ENCODE data around the gene SGMS2. TPM values are rescaled to one million over a fixed set of nuclear protein-coding genes. Genes with fewer than 3 reads are reported as not detected.

Gene SGMS2
- polyA plus RNA-seq, 2 of the 4 experiments (the other 2 are of a cell fraction): 8.5 to 22.6 TPM

DNA sequence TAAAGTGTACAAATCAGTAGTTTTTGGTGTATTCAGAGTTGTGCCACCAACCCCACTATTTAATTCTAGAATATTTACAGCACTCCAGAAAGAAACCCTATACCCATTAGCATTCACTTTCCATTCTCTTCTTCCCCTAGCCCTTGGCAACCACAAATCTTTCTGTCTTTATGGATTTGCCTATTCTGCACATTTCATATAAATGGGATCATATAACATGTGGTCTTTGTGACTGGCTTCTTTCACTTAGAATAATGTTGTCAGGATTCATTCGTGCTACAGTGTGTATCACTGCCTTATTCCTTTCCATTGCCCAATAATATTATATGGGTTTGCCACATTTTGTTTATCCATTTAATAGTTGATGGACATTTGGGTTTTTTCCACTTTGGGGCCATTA, 32.2 kb downstream of the SGMS2 start:
- no peaks in the 10 kb centered on the region for H3K9me3 ChIP-seq
- ATAC-seq (no peak), DNase-seq (ENCODE audit: low read depth in 1 of 2, low spot score in 1 of 2) (no peak), FAIRE-seq (no peak)
- POLR2A ChIA-PET: no interaction called here
- WGBS (ENCODE audit: missing lambda C conversion rate): 86% methylated on average over 1 of the region's 1 CpG
- no peak for TF ChIP-seq CBX2 (IDR thresholded peaks at IDR 0.05; ENCODE audit: borderline replicate concordance, low read depth)
- TF ChIP-seq KDM1A (IDR thresholded peaks at IDR 0.05; ENCODE audit: low read depth): no peak
- TF ChIP-seq TFCP2L1 (CRISPR knock-in tag; IDR thresholded peaks at IDR 0.05): no peak
- no peak for TF ChIP-seq USF2 (IDR thresholded peaks at IDR 0.05)
- peaks cover 30% of the 10 kb centered on the region for H3K4me1 ChIP-seq
- no peak overlapping the region for H3K4me2 ChIP-seq
- H3K4me3 ChIP-seq: no peak overlapping the region
- CTCF ChIA-PET: no interaction called here
- no peak overlapping the region for H3K27ac ChIP-seq

DNA sequence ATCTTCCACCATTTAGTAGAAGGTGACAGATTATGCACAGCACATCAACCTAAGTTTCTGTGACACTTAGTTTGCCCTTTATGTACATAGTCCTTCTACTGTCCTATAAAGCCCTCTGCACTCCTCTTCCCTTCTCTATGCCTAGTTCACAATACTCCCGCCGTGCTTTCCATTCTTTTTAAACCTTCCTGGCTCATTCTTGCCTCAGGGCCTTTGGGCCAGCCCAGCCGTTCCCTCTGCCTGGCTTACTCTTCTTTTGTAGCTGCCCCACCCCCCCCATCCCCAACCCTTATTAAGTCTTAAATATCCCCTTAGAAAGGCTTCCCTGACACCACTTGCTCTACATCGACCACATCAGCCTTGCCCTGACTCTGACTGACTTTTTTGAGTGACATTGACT, 33.0 kb downstream of the SGMS2 start:
- H3K4me3 ChIP-seq: no peak overlapping the region
- no peak for TF ChIP-seq GATA3 (IDR thresholded peaks at IDR 0.05; ENCODE audit: borderline replicate concordance)
- peaks cover 31% of the 10 kb centered on the region for H3K4me1 ChIP-seq
- FAIRE-seq: no peak
- 85% methylated on average over 4 of the region's 4 CpGs for WGBS (ENCODE audit: missing lambda C conversion rate)
- ChIA-PET CTCF (no interaction called here), POLR2A (no interaction called here)
- H3K27ac ChIP-seq: no peak overlapping the region
- DNase-seq (ENCODE audit: low read depth in 1 of 2, low spot score in 1 of 2): no peak
- no peak for ATAC-seq
- H3K4me2 ChIP-seq: no peak overlapping the region
- no peaks in the 10 kb centered on the region for H3K9me3 ChIP-seq

DNA sequence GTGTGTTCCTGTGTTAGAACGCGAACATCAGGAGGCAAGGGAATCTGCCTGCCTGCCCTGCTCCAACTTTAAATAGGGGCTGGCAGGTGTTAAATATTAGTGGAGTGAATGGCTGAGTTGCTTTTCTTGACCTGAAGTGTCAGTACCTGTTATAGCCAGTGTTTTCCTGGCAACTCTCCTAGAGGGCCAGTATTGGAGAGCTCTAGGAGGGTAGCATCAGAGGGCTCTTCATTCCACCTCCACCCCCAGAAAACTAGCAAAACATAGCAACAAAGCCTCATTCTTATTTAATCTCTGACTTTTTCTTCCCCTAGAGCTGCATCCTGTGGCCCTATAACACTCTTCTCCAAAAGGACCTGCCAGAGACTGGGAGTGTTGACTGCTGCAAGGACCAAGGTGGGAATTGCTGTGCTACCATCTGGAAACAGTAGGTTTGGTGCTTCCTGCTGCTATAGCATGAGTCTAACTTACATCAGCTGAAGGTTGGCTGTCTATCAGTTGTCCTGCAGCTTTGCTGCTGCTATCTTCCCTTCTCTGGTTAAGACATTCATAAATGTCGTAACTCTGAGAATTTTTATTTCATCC, 33.5 kb downstream of the SGMS2 start:
- ChIA-PET POLR2A (no interaction called here), CTCF (no interaction called here)
- no peak for ATAC-seq
- H3K4me2 ChIP-seq: no peak overlapping the region
- WGBS (ENCODE audit: missing lambda C conversion rate): 100% methylated on average over 1 of the region's 3 CpGs
- no peak overlapping the region for H3K4me3 ChIP-seq
- TF ChIP-seq ZSCAN20 (CRISPR knock-in tag; IDR thresholded peaks at IDR 0.05) (no peak), TFCP2L1 (CRISPR knock-in tag; IDR thresholded peaks at IDR 0.05) (no peak), EP300 (IDR thresholded peaks at IDR 0.05) (no peak), EHMT2 (IDR thresholded peaks at IDR 0.05; ENCODE audit: low read depth) (no peak), RCOR1 (IDR thresholded peaks at IDR 0.05; ENCODE audit: low read depth, low read length) (no peak), BHLHE40 (IDR thresholded peaks at IDR 0.05; ENCODE audit: low read depth, low read length) (no peak), KDM1A (IDR thresholded peaks at IDR 0.05; ENCODE audit: low read depth) (no peak), TP53 (CRISPR knock-in tag; IDR thresholded peaks at IDR 0.05) (no peak), MAFK (IDR thresholded peaks at IDR 0.05; ENCODE audit: partially characterized antibody) (no peak), ELK1 (IDR thresholded peaks at IDR 0.05; ENCODE audit: low read depth, low read length) (no peak), REST (IDR thresholded peaks at IDR 0.05) (no peak), RARB (CRISPR knock-in tag; IDR thresholded peaks at IDR 0.05) (no peak), FOSL2 (IDR thresholded peaks at IDR 0.05) (no peak), FOSL2 (CRISPR knock-in tag; IDR thresholded peaks at IDR 0.05) (no peak)
- TF ChIP-seq, protein P1, sequence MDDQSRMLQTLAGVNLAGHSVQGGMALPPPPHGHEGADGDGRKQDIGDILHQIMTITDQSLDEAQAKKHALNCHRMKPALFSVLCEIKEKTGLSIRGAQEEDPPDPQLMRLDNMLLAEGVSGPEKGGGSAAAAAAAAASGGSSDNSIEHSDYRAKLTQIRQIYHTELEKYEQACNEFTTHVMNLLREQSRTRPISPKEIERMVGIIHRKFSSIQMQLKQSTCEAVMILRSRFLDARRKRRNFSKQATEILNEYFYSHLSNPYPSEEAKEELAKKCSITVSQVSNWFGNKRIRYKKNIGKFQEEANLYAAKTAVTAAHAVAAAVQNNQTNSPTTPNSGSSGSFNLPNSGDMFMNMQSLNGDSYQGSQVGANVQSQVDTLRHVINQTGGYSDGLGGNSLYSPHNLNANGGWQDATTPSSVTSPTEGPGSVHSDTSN (IDR thresholded peaks at IDR 0.05): no peak
- TF ChIP-seq, protein P2, sequence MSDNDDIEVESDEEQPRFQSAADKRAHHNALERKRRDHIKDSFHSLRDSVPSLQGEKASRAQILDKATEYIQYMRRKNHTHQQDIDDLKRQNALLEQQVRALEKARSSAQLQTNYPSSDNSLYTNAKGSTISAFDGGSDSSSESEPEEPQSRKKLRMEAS (IDR thresholded peaks at IDR 0.05): no peak
- FAIRE-seq: no peak
- DNase-seq (ENCODE audit: low read depth in 1 of 2, low spot score in 1 of 2): no peak
- peaks cover 31% of the 10 kb centered on the region for H3K4me1 ChIP-seq
- H3K27ac ChIP-seq: no peak overlapping the region
- no peaks in the 10 kb centered on the region for H3K9me3 ChIP-seq

Data from A549 (cell line).